ENCODE data around the gene MAP2K2.

Gene MAP2K2

GRCh38 chr19:4075373-4075772 is 48.5 kb downstream of the MAP2K2 start:
- no peak for DNase-seq

- no peak for DNase-seq
Observed at GRCh38 chr19:4071610-4072009, 52.3 kb downstream of the MAP2K2 start.

GRCh38 chr19:4069331-4069959 is 54.5 kb downstream of the MAP2K2 start:
- DNase-seq, result no peak

GRCh38 chr19:4068047-4068966 is 55.6 kb downstream of the MAP2K2 start:
- no peak for DNase-seq

GRCh38 chr19:4067396-4068046 is 56.4 kb downstream of the MAP2K2 start:
- no peak for DNase-seq

GRCh38 chr19:4066682-4067395 is 57.1 kb downstream of the MAP2K2 start, which contains the start of gene ZBTB7A:
Gene ZBTB7A (minus strand): TSS chr19:4066899. CDS start chr19:4055232, 11,667 bp downstream.
- peak; percentile 72 for DNase-seq

GRCh38 chr19:4066176-4066606 is 57.7 kb downstream of the MAP2K2 start:
- DNase-seq, result peak; percentile 54

- peak; percentile 94 for DNase-seq
Observed at GRCh38 chr19:4065430-4066175, 58.3 kb downstream of the MAP2K2 start.

GRCh38 chr19:4064496-4065260 is 59.2 kb downstream of the MAP2K2 start:
- no peak for DNase-seq

- DNase-seq, result no peak
Observed at GRCh38 chr19:4064149-4064495, 59.8 kb downstream of the MAP2K2 start.

GRCh38 chr19:4063369-4064148 is 60.4 kb downstream of the MAP2K2 start:
- DNase-seq, result no peak

GRCh38 chr19:4062419-4063368 is 61.2 kb downstream of the MAP2K2 start:
- DNase-seq, result no peak

GRCh38 chr19:4061683-4062418 is 62.1 kb downstream of the MAP2K2 start:
- no peak for DNase-seq

GRCh38 chr19:4061178-4061682 is 62.7 kb downstream of the MAP2K2 start:
- DNase-seq, result no peak

- DNase-seq, result no peak
Observed at GRCh38 chr19:4060621-4061177, 63.2 kb downstream of the MAP2K2 start.

GRCh38 chr19:4059891-4060620 is 63.9 kb downstream of the MAP2K2 start:
- no peak for DNase-seq

- no peak for DNase-seq
Observed at GRCh38 chr19:4059453-4059871, 64.5 kb downstream of the MAP2K2 start.

All from activated T-cell treated with anti-CD3 and anti-CD28 coated beads for 4 hours (primary cell).